ENCODE results near the gene ING3. TPM values are rescaled to one million over a fixed set of nuclear protein-coding genes. Genes with fewer than 3 reads are reported as not detected.
"Not testable (repeated sequence)": the region's sequence is repeated elsewhere in the genome, so short reads cannot be mapped to it uniquely, and the experiment has no call there.

Gene ING3
- polyA plus RNA-seq, 1 of the 3 experiments (the other 2 are of a cell fraction) = 8.3 TPM

- no peaks in the 10 kb centered on the region for H3K9me3 ChIP-seq
- H3K4me2 ChIP-seq = 0 out of 2 replicates have a peak overlapping the region, but pooled peaks have one; percentile 10
- no peak for DNase-seq
- ChIA-PET POLR2A (no interaction called here), CTCF (interaction anchor here (1.0 kb wide), 1 partner anchor 62 kb away, joined by 3 read pairs; no protein-coding TSS in a partner anchor)
- no peaks in the 10 kb centered on the region for H3K79me2 ChIP-seq (ENCODE audit: insufficient read depth)
- H3K9ac ChIP-seq = no peak overlapping the region
- peaks cover 14% of the 10 kb centered on the region for H3F3A ChIP-seq (replicated peaks; ENCODE audit: insufficient read depth)
- H3K27me3 ChIP-seq (ENCODE audit: insufficient read depth) = no peaks in the 10 kb centered on the region
- no peaks in the 10 kb centered on the region for H4K20me1 ChIP-seq (ENCODE audit: insufficient read depth)
- no peaks in the 10 kb centered on the region for H3K9me2 ChIP-seq
- H3K27ac ChIP-seq (ENCODE audit: low read depth in 2 of 2, low read length in 1 of 2) = 0 out of 4 replicates have a peak overlapping the region, but pooled peaks of 1 of the 2 experiments have one; percentile 1
- H3K36me3 ChIP-seq (replicated peaks in 1 of 2; ENCODE audit: control insufficient read depth in 1 of 2, insufficient read depth in 2 of 2, low read length in 1 of 2) = peaks cover 0 to 5% of the 10 kb centered on the region in 2 experiments
- peaks cover 0 to 5% of the 10 kb centered on the region in 2 experiments; a peak in 2 of 4 replicates for H3K4me1 ChIP-seq (ENCODE audit: control insufficient read depth in 1 of 2, insufficient read depth in 2 of 2, low read depth in 1 of 2, low read length in 1 of 2)
- no peak; the same call in 1 of the 2 replicates for TF ChIP-seq MEF2A (IDR thresholded peaks at IDR 0.05; ENCODE audit: borderline replicate concordance, low read depth)
- no peak for TF ChIP-seq GABPA (IDR thresholded peaks at IDR 0.05; ENCODE audit: low read depth)
- TF ChIP-seq FOXJ3 (CRISPR knock-in tag; IDR thresholded peaks at IDR 0.05) = no peak
- no peak for TF ChIP-seq RCOR1 (IDR thresholded peaks at IDR 0.05; ENCODE audit: low read length)
- TF ChIP-seq JUND (IDR thresholded peaks at IDR 0.05) = peak; percentile 83
- TF ChIP-seq RAD21 (IDR thresholded peaks at IDR 0.05; ENCODE audit: low read length) = no peak
- TF ChIP-seq, protein P1, sequence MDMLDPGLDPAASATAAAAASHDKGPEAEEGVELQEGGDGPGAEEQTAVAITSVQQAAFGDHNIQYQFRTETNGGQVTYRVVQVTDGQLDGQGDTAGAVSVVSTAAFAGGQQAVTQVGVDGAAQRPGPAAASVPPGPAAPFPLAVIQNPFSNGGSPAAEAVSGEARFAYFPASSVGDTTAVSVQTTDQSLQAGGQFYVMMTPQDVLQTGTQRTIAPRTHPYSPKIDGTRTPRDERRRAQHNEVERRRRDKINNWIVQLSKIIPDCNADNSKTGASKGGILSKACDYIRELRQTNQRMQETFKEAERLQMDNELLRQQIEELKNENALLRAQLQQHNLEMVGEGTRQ (IDR thresholded peaks at IDR 0.05; ENCODE audit: borderline replicate concordance, low read depth, low read length) = no peak
- TF ChIP-seq TCF12 (IDR thresholded peaks at IDR 0.05) = peak; percentile 76
- 0 out of 2 replicates have a peak, but pooled peaks have one; percentile 32 for TF ChIP-seq YY1 (IDR thresholded peaks at IDR 0.05; ENCODE audit: low read depth)
- TF ChIP-seq, protein P2, sequence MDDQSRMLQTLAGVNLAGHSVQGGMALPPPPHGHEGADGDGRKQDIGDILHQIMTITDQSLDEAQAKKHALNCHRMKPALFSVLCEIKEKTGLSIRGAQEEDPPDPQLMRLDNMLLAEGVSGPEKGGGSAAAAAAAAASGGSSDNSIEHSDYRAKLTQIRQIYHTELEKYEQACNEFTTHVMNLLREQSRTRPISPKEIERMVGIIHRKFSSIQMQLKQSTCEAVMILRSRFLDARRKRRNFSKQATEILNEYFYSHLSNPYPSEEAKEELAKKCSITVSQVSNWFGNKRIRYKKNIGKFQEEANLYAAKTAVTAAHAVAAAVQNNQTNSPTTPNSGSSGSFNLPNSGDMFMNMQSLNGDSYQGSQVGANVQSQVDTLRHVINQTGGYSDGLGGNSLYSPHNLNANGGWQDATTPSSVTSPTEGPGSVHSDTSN (IDR thresholded peaks at IDR 0.05) = peak; percentile 59
- peak in 1 of 2 experiments; percentile 65; a peak in 1 of 4 replicates for TF ChIP-seq EP300 (IDR thresholded peaks at IDR 0.05; ENCODE audit: borderline replicate concordance in 1 of 2, low read depth in 1 of 2, low read length in 1 of 2)
- TF ChIP-seq FOSL2 (IDR thresholded peaks at IDR 0.05; ENCODE audit: borderline replicate concordance, low read depth) = peak; percentile 86
- no peak for TF ChIP-seq MAX (IDR thresholded peaks at IDR 0.05; ENCODE audit: low read depth)
- TF ChIP-seq NFIC (IDR thresholded peaks at IDR 0.05; ENCODE audit: borderline replicate concordance) = peak; percentile 68; the same call in 1 of the 2 replicates
- H2AFZ ChIP-seq (ENCODE audit: low read depth) = no peak overlapping the region; the same call in 1 of the 2 replicates
- WGBS (ENCODE audit: low lambda C conversion rate) = 46% methylated on average over 4 of the region's 4 CpGs
- H3K4me3 ChIP-seq (ENCODE audit: low read depth in 2 of 2, low read length in 1 of 2) = no peak overlapping the region
Observed at GRCh38 chr7:120981888-120982615, 31.5 kb downstream of the ING3 start.

- CTCF ChIA-PET; H3K27me3 ChIP-seq (ENCODE audit: insufficient read depth): not testable (repeated sequence)
Observed at GRCh38 chr7:120983592-120983991, 33.0 kb downstream of the ING3 start.

More at GRCh38 chr7:120983592-120983991, 33.0 kb downstream of the ING3 start:
- H2AFZ ChIP-seq (ENCODE audit: low read depth); H3K4me3 ChIP-seq (ENCODE audit: low read depth in 2 of 2, low read length in 1 of 2); H3K9me2 ChIP-seq; H3K27ac ChIP-seq (ENCODE audit: low read depth in 2 of 2, low read length in 1 of 2); H3K79me2 ChIP-seq (ENCODE audit: insufficient read depth); POLR2A ChIA-PET; H3K9ac ChIP-seq; H3K9me3 ChIP-seq; H3K4me2 ChIP-seq; H3K4me1 ChIP-seq (ENCODE audit: control insufficient read depth in 1 of 2, insufficient read depth in 2 of 2, low read depth in 1 of 2, low read length in 1 of 2); H3K36me3 ChIP-seq (replicated peaks in 1 of 2; ENCODE audit: control insufficient read depth in 1 of 2, insufficient read depth in 2 of 2, low read length in 1 of 2); H4K20me1 ChIP-seq (ENCODE audit: insufficient read depth); DNase-seq: not testable (repeated sequence)
- 91% methylated on average over 5 of the region's 8 CpGs for WGBS (ENCODE audit: low lambda C conversion rate)
- peaks cover 22% of the 10 kb centered on the region for H3F3A ChIP-seq (replicated peaks; ENCODE audit: insufficient read depth)

Data from SK-N-SH (cell line).